Stimulated activated CD4-positive, alpha-beta T cell treated with anti-CD3 and anti-CD28 coated beads, Interleukin-4, amount 100 ng/mL, for 48 hours (primary cell): ENCODE results near the gene HECTD4.
"Not testable (repeated sequence)": the region's sequence is repeated elsewhere in the genome, so short reads cannot be mapped to it uniquely, and the experiment has no call there.

Experiments used
- DNase-seq, 2 donors: peaks; one replicate each; pipeline ENCODE4 v3.0.0-alpha.2; 2020; ENCODE audit warnings: low read depth in 2 of 2

HECTD4 gene

DNA sequence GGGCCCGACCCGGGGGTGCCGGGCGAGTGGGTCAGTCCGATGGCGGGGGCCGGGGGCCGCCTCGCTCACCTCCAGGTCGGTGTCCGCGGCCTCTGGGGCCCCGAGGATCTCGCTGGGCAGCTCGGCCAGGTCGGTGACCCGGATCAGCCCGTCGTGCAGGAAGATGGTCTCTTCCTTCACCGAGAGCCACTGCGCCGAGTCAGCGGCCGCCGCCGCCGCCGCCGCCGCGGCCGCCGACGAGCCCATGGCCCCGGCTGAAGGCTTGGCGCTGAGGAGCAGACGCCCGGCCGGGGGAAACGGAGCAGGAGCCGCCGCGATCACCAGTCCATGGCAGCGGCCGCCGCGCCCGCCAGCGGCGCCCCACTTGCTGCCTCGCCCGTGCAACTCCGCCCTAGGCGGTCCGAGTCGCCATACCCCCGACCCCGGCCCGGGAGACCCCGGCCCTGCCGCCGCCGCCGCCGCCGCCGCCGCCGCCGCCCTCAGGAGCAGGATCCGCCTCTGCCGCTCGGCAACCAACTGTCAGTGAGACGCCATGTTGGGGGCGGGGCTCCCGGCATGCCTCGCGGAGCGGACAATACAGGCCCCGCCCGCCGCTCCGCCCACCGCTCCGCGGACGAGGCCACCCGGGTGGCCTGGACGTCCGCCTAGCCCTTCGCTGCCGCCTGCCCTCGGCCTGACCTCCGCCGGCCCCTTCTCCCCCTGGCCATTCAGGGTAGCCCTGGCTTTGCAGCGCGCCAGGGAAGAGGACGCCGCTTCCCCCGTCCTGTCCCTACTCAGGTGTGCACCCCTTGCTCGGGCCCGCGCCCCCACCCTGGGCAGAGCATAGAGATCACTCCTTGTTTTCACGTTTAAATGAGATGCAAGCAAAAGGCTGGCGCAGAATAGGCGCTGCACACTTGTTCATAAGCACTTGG, at the start of gene HECTD4:
Gene HECTD4, minus strand, starts transcription at position 549 of the 914 bp plus-strand sequence. Its CDS starts 303 bp downstream, at position 246.
- DNase-seq = peak; percentile 96

DNA sequence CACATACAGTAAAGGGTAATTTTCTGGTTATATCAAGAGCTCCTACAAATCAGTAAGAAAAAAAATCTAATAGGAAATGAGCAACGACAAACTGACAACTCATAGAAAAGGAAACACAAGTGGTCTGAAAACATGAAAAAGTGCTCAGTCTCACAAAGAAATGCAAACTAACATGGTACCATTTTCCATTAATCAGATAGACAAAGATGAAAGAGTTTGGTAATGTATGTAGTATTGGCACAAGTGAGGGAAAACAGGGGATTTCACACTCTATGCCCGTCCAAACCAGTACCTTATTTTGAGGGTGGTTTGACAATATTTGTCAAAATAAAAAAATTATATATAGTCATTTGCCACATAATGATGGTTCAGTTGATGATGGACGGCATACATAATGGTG, 49.7 kb upstream of the HECTD4 start:
- DNase-seq = no peak

GRCh38 chr12:112430929-112431328, 48.7 kb upstream of the HECTD4 start:
- peak in 1 of 2 donors; percentile 19 for DNase-seq

- no peak for DNase-seq
These were observed 45.5 kb upstream of the HECTD4 start for GRCh38 chr12:112427760-112428159.

- no peak for DNase-seq
These were observed 43.6 kb upstream of the HECTD4 start for GRCh38 chr12:112425582-112426382.

- no peak for DNase-seq
These were observed 41.9 kb upstream of the HECTD4 start for GRCh38 chr12:112424126-112424525.

DNA sequence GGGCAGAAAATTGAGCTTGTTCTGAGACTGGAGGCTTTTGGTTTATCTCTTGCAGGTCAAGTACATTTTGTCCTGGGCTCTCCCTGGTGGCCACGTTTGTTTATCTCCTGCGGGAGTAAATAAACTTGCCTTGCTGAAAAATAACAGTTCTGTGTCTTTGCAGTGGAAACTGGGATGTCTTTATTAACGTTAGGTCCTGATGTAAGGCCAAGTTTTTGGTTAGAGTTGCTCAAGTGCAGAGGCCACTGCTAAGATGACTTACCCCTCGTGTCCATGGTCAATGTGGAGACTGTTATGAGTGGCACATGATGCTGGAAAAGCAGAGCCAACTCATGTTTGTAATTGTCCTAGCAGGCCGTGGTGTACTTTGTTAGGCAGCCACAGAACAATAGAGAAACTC, 40.3 kb upstream of the HECTD4 start:
- DNase-seq = no peak

DNA sequence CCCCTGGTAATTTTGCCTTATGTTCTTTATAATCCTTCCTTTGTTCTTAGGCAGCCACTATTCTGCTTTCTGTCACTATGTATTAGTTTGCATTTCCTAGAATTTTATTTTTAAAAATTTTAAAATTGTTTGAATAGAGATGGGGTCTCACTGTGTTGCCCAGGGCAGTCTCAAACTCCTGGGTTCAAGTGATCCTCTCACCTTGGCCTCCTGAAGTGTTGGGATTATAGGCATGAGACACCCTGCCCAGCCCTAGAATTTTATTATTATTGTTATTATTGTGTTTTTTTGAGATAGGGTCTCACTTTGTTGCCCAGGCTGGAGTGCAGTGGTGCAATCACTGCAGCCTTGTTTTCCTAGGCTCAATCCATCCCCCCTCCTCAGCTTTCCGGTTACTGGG, 39.1 kb upstream of the HECTD4 start:
- DNase-seq = no peak

DNA sequence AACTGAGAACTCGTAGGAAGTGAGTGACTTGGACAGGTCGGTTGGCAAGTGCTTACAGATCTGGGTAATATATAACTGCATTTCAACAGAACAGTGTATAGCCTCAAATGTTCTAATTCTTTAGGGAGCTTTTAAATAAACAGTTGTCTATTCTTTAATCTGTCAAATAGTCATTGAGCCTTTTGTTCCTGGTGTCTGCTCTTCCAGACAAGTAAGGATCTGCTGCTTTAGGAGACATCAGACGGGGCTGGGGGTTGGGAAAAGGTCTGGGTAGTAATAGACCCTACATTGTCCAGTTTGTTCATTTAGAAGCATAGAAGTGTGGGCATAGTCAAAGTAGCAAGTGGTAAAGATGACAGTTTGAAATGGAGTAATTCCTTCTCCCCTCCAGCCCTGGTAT, 38.5 kb upstream of the HECTD4 start:
- DNase-seq = no peak

DNA sequence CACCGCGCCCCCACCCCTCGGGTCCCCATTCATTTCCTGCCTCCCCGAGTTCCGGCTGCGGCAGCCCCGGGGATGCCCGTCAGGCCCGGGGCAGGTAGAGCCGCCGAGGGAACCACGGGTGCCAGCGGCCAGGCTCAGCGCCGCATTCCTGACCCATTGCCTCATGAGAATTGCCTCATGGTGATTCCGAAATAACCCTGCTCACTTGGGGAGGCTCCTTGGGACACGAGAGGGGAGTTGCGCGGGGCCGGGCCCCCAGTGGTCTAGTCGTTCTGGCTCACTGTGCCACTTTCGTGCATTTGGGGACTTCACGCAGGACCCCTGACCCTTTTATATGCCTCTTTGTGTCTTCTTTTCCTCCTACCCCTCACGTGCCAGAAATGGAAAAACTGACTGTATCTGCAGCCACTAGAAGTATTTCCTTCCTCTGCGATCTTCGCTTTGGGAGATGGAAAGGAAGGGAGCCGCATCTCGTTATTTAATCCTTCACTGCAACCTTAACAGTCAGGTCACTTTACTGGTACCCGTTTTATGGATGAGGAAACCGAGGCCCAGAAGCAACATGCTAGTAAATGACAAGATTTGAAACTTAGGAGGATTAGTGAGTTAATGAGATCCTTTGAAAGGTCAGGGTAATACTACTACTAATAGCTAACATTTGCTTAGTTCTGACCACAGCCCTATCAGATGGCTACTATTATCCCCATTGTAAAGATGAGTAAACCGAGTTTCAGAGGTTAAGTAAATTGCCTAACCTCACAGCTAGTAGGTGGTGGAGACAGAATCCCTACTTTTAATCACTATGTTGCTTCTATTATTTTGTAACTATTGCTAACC, 37.3 kb upstream of the HECTD4 start:
- peak in 1 of 2 donors; percentile 30 for DNase-seq

GRCh38 chr12:112418608-112419296, 36.5 kb upstream of the HECTD4 start, which contains the start of gene PTPN11:
PTPN11 (plus strand) TSS chr12:112418947; CDS start chr12:112419112, 165 bp downstream.
- peak; percentile 86 to 92 for DNase-seq

- no peak for DNase-seq
These were observed 36.0 kb upstream of the HECTD4 start for GRCh38 chr12:112418273-112418607.

DNA sequence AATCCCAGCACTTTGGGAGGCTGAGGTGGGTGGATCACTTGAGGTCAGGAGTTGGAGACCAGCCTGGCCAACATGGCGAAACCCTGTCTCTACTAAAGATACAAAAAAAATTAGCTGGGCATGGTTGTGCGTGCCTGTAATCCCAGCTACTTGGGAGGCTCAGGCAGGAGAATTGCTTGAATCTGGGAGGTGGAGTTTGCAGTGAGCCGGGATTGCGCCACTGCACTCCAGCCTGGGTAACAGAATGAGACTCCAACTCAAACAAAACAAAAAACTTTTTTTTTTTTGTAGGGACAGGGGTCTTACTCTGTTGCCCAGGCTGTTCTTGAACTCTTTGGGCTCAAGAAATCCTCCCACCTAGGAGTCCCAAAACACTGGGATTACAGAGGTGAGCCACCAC, 33.2 kb upstream of the HECTD4 start:
- DNase-seq = not testable (repeated sequence)

DNA sequence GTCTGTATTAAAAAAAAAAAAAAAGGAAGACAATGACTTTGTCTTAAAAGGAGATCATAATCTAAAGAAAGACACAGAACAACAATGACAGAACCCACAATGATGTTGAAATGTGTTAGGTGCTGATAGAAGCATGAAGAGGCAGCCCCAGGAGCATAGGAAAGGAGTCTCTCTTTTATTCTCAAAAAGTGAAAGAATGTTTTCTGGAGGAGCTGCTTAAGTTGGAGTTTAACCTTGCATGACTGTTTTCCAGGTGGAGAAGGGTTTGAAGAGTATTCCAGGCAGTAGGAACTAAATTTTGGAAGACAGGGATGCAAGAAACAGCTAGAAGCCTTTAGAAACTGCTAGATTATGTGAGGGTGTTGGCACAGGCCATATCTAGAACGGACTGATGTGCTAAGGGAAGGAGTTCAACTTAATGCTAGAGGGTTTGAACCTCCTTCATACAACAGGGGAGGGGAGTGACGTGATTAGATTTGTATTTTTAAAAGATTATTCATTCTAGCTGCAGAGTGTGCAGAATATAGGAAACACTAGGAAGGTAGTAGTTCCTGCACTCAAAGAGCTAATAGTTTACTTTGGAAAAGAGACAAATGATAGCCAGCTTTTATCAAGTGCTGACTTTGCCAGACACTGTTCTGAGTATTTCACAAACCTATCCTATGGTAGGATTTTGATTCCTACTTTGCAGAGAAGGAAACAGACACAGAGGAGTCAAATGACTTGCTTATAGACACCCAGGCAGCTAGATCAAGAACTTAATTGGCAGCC, 31.8 kb upstream of the HECTD4 start:
- DNase-seq = no peak

DNA sequence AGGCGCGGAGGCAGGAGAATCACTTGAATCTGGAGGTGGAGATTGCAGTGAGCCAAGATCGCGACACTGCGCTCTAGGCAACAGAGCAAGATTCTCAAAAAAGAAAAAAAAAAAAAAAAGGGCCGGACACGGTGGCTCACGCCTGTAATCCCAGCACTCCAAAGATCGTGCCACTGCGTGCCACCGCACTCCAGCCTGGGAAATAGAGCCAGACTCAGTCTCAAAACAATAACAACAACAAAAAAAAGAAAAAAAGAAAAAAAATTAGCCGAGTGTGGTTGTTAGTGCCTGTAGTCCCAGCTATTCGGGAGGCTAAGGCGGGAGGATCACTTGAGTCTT, 27.6 kb upstream of the HECTD4 start:
- DNase-seq = no peak

DNA sequence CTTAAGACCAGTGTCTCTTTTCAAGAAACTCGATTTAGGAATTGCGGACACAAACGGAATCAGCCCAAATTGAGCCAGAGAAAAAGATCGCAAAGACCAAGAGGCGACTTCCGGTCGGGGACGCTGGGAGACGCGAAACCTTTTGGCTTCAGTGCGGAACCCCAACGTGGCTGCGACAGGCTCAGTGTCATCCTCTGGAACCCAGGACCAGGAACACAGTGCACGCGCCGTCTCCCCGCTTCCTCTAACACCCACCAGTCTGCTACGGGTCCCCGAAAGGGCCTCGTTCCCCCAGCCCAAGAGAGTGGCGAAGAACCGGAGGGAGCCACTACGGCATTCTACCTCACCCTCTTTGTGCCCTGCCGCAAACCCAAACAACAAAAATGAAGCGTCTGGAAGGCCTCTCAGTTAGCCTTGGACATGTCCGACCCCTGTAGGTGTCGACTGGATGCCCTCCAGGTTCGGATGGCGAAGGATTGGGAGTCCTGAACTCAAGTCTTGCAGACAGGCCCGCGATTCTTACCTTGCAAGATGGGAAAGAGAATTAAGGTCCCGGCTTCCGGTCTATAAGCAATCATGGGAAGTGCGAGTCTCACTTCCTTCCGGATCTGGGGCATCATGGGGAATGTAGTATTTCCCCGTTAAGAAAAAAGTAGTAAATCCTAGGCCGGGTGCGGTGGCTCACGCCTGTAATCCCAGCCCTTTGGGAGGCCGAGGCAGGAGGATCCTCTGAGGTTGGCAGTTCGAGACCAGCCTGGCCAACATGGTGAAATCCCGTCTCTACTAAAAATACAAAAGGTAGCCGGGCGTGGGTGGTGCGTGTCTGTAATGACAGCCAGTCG, 27.1 kb upstream of the HECTD4 start, which contains the start of gene RPL6:
Gene RPL6, minus strand, starts transcription at position 542 of the 842 bp plus-strand sequence. CDS start 949 bp downstream, outside the sequence.
- DNase-seq = peak; percentile 60 to 66

DNA sequence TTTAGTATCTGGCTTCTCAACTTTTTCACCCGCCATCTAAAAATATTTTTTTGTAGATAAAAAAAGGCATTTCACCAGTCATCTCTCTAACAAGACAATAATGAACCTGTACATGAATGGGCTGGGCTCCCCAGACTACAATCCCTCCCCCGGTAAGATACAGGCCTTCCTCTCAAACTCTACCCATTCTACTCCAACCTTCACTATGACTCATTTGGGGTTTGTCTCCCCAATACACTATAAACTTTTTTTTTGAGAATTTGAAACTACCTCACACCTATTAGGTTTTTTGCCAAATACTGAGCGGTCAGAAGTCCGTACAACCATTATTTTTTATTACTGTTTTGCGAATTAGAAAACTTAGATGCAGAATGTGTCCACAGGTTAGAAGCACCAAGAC, 26.4 kb upstream of the HECTD4 start:
- DNase-seq = no peak

DNA sequence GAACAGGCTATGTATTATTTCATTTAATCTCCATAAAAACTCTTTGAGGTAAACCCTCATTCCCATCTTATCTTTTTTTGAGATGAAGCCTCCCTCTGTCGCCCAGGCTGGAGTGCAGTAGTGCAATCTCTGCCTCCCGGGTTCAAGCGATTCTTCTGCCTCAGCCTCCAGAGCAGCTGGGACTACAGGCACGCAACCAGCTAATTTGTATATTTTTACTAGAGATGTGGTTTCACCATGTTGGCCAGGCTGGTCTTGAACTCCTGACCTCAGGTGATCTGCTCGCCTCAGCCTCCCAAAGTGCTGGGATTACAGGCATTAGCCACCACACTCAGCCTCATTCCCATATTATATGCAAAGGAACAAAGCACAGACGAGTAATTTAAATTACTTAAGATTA, 25.5 kb upstream of the HECTD4 start:
- DNase-seq = not testable (repeated sequence)
